ENCODE measurements around the gene FBXL3. TPM values are rescaled to one million over a fixed set of nuclear protein-coding genes. Genes with fewer than 3 reads are reported as not detected.

Gene FBXL3
- total RNA-seq, 1 donor from 2014 or later: 25.0 TPM

GRCh38 chr13:77056886-77057285, 29.9 kb upstream of the FBXL3 start:
- H3K27ac ChIP-seq (replicated peaks): no peak overlapping the region
- TF ChIP-seq CTCF (IDR thresholded peaks at IDR 0.05; ENCODE audit: borderline replicate concordance): no peak
- intact Hi-C loops (cut with micrococcal nuclease): no loop called here
- H3K36me3 ChIP-seq: peaks cover 84% of the 10 kb centered on the region
- H3K4me3 ChIP-seq: no peak overlapping the region
- DNase-seq: no peak
- no peaks in the 10 kb centered on the region for H3K9me3 ChIP-seq (replicated peaks)
- no peaks in the 10 kb centered on the region for H3K27me3 ChIP-seq (ENCODE audit: low read depth)
- no peaks in the 10 kb centered on the region for H3K4me1 ChIP-seq

DNA sequence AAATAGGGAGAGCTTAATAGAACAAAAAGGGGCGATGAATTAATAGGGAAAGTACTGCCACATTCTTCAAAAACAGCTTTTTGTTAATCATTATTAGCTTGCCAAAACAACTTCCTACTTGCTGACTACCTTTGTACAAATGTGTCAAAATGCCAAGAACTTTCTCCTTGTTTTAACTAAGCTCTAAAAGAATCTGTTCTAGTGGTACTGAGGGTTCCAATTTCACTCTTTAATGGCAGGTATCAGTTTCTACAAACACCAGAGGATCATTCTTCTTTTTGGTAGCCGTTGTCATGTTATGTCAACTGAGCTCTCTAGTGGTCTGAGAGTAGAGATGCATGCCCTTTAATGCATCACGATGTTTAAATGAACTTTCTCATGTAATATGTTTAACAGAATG, 29.4 kb upstream of the FBXL3 start:
- peaks cover 83% of the 10 kb centered on the region for H3K36me3 ChIP-seq
- intact Hi-C loops (cut with micrococcal nuclease): no loop called here

DNA sequence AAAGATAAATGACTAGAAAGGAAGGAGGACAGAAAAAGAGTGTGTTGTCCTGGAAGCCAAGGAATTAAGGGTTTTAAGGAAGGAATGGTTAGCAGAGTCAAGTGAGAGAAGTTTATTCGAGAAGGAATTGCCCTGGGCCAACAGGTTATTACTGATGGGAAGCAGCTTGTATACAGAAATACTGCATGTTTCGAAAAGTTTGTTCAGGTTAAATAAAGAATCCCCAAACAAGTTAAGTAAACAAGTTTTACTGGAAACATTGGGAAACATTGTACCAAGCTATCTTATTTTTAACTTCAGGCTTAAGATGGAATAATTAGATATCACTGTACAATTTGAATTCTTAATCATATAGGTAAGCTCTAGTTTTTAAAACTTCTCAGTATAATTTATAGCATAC, 28.2 kb upstream of the FBXL3 start:
- H3K4me3 ChIP-seq: no peak overlapping the region
- H3K4me1 ChIP-seq: no peaks in the 10 kb centered on the region
- no peaks in the 10 kb centered on the region for H3K27me3 ChIP-seq (ENCODE audit: low read depth)
- no peaks in the 10 kb centered on the region for H3K9me3 ChIP-seq (replicated peaks)
- H3K27ac ChIP-seq (replicated peaks): no peak overlapping the region
- DNase-seq: no peak
- no peak for TF ChIP-seq CTCF (IDR thresholded peaks at IDR 0.05; ENCODE audit: borderline replicate concordance)
- intact Hi-C loops (cut with micrococcal nuclease): no loop called here
- H3K36me3 ChIP-seq: peaks cover 82% of the 10 kb centered on the region

More for the DNA sequence above, 29.4 kb upstream of the FBXL3 start:
- no peak for TF ChIP-seq CTCF (IDR thresholded peaks at IDR 0.05; ENCODE audit: borderline replicate concordance)
- Histone ChIP-seq H3K4me3 (no peak overlapping the region), H3K9me3 (replicated peaks) (no peaks in the 10 kb centered on the region), H3K27ac (replicated peaks) (no peak overlapping the region), H3K27me3 (ENCODE audit: low read depth) (no peaks in the 10 kb centered on the region), H3K4me1 (no peaks in the 10 kb centered on the region)
- DNase-seq: no peak

GRCh38 chr13:77053192-77053591, 26.2 kb upstream of the FBXL3 start:
- Histone ChIP-seq H3K9me3 (replicated peaks) (no peaks in the 10 kb centered on the region), H3K27me3 (ENCODE audit: low read depth) (no peaks in the 10 kb centered on the region), H3K36me3 (peaks cover 89% of the 10 kb centered on the region), H3K27ac (replicated peaks) (no peak overlapping the region), H3K4me3 (no peak overlapping the region), H3K4me1 (no peaks in the 10 kb centered on the region)
- no peak for DNase-seq
- intact Hi-C loops (cut with micrococcal nuclease): no loop called here
- TF ChIP-seq CTCF (IDR thresholded peaks at IDR 0.05; ENCODE audit: borderline replicate concordance): no peak

- intact Hi-C loops (cut with micrococcal nuclease): no loop called here
- DNase-seq: no peak
- no peak overlapping the region for H3K27ac ChIP-seq (replicated peaks)
- no peaks in the 10 kb centered on the region for H3K4me1 ChIP-seq
- TF ChIP-seq CTCF (IDR thresholded peaks at IDR 0.05; ENCODE audit: borderline replicate concordance): no peak
- H3K27me3 ChIP-seq (ENCODE audit: low read depth): no peaks in the 10 kb centered on the region
- peaks cover 84% of the 10 kb centered on the region for H3K36me3 ChIP-seq
- H3K9me3 ChIP-seq (replicated peaks): no peaks in the 10 kb centered on the region
- no peak overlapping the region for H3K4me3 ChIP-seq
Observed at GRCh38 chr13:77048681-77049080, 21.7 kb upstream of the FBXL3 start.
